AG10803 (cell line): Measurements from ENCODE around the gene WDR11.
"Not testable (repeated sequence)": the region's sequence is repeated elsewhere in the genome, so short reads cannot be mapped to it uniquely, and the experiment has no call there.

Experiments
- DNase-seq: peaks from one replicate; pipeline ENCODE4 v3.0.0; 2010; ENCODE audit warnings: low read depth
- H3K4me3 ChIP-seq: 2 replicates; pipeline ENCODE4 v1.5.1; 2011; ENCODE audit warnings: mild to moderate bottlenecking, low read length, control low read depth
- TF ChIP-seq, protein P1 (sequence below): conservative IDR thresholded peaks from 2 replicates; pipeline ENCODE4 v1.5.1; 2011; ENCODE audit warnings: mild to moderate bottlenecking, low read length, control low read depth, inconsistent platforms

The WDR11 gene

GRCh38 chr10:120905268-120905667, 54.1 kb downstream of the WDR11 start:
- TF ChIP-seq, protein P1, sequence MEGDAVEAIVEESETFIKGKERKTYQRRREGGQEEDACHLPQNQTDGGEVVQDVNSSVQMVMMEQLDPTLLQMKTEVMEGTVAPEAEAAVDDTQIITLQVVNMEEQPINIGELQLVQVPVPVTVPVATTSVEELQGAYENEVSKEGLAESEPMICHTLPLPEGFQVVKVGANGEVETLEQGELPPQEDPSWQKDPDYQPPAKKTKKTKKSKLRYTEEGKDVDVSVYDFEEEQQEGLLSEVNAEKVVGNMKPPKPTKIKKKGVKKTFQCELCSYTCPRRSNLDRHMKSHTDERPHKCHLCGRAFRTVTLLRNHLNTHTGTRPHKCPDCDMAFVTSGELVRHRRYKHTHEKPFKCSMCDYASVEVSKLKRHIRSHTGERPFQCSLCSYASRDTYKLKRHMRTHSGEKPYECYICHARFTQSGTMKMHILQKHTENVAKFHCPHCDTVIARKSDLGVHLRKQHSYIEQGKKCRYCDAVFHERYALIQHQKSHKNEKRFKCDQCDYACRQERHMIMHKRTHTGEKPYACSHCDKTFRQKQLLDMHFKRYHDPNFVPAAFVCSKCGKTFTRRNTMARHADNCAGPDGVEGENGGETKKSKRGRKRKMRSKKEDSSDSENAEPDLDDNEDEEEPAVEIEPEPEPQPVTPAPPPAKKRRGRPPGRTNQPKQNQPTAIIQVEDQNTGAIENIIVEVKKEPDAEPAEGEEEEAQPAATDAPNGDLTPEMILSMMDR, result no peak
- H3K4me3 ChIP-seq, result no peak overlapping the region
- no peak for DNase-seq

- H3K4me3 ChIP-seq, result no peak overlapping the region
- DNase-seq, result no peak
Measured at GRCh38 chr10:120917521-120918250, 66.5 kb downstream of the WDR11 start.

GRCh38 chr10:120923886-120924285, 72.7 kb downstream of the WDR11 start:
- DNase-seq, H3K4me3 ChIP-seq: not testable (repeated sequence)

More at GRCh38 chr10:120917521-120918250, 66.5 kb downstream of the WDR11 start:
- TF ChIP-seq, protein P1, result no peak

GRCh38 chr10:120926611-120927010, 75.4 kb downstream of the WDR11 start:
- no peak overlapping the region for H3K4me3 ChIP-seq
- TF ChIP-seq, protein P1, result no peak
- DNase-seq, result no peak

DNA sequence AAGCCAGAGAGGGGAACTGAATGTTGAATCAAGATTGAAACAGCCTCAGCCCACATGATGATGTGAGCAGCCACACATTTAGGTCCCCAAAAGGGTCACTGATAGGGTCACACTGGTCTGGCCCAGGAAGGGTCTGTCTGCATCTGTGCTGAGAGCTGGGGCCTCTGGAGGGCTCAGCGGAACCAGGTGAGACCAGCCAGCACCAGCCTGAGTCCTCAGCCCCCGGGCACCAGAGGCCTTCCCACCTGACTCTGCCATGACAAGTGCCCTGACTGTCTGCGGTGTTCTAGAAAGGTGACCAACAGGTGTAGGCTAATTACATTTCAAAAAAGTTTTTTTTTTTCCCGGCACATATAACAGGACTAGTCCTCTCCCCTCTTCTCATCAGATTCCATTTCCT, 76.2 kb downstream of the WDR11 start:
- DNase-seq, result no peak
- TF ChIP-seq, protein P1, result no peak
- H3K4me3 ChIP-seq, result no peak overlapping the region

DNA sequence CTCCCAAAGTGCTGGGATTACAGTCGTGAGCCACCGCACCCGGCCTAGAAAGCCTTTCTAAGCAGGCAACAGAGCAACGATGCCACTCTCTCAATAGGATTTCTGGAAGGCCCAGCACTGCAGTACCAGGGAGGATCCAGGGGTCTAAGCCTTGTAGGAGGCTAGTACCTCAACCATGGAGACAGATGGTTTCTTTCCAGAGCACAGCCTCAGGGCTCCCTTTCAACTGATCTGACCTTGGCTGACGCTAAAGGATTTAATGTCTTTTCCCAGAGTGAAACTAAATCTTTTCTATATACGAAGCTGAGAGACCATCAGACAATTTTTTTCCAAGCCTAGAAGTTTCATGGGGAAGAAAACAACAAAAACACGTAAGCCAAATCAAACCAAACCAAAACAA, 78.0 kb downstream of the WDR11 start:
- no peak overlapping the region for H3K4me3 ChIP-seq
- no peak for DNase-seq
- TF ChIP-seq, protein P1, result no peak

DNA sequence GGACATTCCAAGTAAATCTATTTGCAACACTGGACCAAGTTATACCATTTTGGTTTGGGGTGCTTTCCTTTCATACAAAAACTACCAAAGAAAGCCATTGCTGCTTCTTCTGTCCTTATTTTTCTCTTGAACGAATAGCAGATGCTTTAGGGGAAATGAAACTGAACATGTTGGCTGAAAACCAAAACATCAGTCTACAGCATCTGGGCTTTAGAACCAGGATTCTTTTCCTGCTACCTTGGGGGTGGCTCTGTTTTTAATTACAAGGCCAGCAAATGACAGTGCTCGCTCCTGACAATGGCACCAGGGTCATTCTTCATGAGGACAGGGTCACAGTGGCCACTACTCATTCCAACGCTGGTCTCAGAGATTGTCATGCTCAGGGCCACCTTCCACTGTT, 80.3 kb downstream of the WDR11 start:
- TF ChIP-seq, protein P1, result no peak
- DNase-seq, result no peak
- no peak overlapping the region for H3K4me3 ChIP-seq

GRCh38 chr10:120931999-120932398, 80.8 kb downstream of the WDR11 start:
- no peak overlapping the region for H3K4me3 ChIP-seq
- TF ChIP-seq, protein P1, result no peak
- no peak for DNase-seq
